NCI-H1092 (cell line): ENCODE results near the gene LRRC37A.
"Not testable (repeated sequence)": the region's sequence is repeated elsewhere in the genome, so short reads cannot be mapped to it uniquely, and the experiment has no call there.

Experiments
- DNase-seq: peaks from one replicate; lab custom pipeline; 2025; lab: John Stamatoyannopoulos, UW

The LRRC37A gene

DNA sequence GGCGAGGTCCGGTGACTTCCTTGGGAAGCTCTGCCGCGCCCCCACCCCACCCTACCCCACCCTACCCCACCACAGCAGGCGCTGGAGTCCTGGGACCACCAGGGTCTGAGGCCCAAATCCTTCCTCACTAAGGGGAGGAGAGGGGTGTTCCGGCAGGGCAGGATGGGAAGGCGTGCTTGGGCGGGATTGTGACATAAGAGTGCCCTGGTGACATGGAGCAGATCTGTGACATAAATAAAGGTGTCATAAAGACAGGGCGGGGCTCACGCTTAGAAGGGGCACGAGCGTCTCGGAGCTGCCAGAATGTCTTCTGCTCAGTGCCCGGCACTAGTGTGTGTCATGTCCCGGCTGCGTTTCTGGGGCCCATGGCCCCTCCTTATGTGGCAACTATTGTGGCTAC, at the start of gene LRRC37A:
Gene LRRC37A, plus strand, starts transcription at position 301 of the 400 bp plus-strand sequence. Its CDS starts 3 bp downstream, at position 304.
- not testable (repeated sequence) for DNase-seq

GRCh38 chr17:46249153-46249552, 45.8 kb upstream of the LRRC37A start:
- not testable (repeated sequence) for DNase-seq

- not testable (repeated sequence) for DNase-seq
These were observed 42.1 kb upstream of the LRRC37A start for GRCh38 chr17:46252804-46253203.

GRCh38 chr17:46253722-46254121, 41.2 kb upstream of the LRRC37A start:
- peak; percentile 19 for DNase-seq

DNA sequence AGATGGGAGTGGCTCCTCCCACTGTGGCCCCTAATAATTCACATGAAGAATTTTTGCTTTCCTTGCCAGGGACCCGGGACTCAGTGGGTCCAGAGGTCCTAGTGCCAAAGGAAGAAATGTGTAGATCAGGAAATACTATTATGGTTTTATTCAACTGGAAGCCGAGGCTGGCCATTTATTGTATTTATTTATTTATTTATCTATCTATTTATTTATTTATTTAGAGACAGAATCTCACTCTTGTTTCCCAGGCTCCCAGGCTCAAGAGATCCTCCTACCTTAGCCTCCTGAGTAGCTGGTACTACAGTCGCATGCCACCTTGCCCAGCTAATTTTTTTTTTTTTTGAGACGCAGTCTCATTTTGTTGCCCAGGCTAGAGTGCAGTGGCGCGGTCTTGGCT, 40.7 kb upstream of the LRRC37A start:
- not testable (repeated sequence) for DNase-seq

DNA sequence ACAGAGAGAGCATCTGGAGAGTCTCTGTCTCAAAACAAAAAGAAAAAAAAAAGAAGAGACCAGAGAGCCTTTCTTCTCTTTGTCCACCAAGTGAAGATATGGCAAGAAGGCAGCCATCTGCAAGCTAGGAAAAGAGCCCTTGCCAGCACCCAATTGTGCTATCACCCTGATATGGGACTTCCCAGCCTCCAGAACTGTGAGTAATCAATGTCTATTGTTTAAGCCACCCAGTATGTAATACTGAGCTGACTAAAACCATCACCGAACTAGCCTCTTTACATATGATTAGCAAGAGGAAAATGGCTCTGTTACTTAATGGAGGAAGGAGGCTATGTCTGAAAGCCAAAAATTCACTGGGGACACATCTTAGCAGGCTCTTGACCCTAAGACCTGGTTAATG, 38.6 kb upstream of the LRRC37A start:
- not testable (repeated sequence) for DNase-seq

DNA sequence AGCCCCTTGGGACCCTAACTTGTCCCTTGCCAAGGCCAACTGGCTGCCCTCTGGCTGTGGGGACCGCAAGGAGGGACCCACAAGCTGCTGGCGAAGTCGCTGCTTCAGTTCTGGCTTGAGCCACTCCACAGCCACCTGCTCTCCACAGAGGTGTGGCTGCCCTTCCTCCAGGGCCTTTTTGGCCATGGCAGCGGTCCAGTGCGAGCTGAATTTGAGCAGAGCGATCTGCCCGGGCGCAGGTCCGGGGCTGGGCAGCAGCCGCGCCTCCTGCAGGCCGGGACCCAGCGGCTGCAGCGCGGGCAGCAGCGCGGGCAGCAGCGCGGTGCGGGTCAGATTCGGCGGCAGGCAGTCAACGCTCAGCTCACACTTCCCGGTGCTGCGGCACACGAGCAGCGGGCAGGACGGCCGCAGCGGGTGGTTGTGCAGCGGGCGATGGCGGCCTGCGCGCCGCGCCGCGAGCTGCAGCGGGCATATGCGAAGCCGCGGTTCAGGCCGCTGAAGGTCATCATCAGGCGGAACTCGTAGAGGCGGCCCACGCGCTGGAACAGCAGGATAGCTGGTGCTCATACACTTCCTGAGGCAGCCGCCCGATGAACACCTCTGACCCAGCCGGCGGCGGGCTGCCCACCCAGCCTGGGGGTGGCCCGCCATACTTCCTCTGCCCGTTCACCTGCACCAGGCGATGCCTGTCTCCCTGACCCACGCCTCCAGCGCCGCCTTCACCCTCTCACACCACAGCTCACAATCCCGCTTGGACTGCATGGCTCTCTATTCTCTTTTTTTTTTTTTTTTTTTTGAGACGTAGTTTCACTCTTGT, 34.9 kb upstream of the LRRC37A start:
- DNase-seq = not testable (repeated sequence)

GRCh38 chr17:46262271-46262670, 32.7 kb upstream of the LRRC37A start:
- DNase-seq = no peak

DNA sequence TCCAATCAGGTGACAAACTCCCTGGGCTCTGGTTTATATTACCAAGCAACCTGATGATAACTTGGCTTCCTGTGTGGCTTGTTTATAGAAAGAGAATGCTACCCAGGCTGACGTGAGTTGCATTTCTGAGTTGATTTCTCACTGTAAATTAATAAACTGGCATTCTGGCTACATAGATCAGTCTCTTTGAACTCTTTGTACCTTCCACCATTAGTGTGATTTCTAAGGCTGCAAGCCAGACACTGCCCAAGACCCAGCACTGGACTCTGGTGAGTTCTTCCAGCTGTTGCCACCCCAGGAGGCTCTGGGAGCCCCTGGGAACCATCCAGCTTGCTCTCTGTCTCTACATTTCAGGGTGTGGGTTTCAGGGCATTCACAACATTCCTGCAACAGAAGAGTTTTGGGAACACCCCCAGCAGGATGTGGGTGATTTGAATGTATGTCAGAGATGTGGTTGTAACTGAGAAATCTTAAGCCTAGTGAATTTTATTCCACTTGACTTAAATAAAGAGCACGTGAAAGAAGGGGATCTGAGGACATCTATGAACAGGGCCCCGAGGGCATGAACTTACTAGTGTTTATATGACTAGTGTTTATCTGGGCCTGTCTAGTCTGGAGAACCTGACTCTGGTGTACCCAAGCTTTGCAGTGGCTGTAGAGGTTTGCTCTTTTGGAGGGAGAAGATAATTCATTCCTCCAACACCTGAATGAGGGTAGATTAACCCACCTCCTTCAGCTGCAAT, 30.3 kb upstream of the LRRC37A start:
- no peak for DNase-seq

DNA sequence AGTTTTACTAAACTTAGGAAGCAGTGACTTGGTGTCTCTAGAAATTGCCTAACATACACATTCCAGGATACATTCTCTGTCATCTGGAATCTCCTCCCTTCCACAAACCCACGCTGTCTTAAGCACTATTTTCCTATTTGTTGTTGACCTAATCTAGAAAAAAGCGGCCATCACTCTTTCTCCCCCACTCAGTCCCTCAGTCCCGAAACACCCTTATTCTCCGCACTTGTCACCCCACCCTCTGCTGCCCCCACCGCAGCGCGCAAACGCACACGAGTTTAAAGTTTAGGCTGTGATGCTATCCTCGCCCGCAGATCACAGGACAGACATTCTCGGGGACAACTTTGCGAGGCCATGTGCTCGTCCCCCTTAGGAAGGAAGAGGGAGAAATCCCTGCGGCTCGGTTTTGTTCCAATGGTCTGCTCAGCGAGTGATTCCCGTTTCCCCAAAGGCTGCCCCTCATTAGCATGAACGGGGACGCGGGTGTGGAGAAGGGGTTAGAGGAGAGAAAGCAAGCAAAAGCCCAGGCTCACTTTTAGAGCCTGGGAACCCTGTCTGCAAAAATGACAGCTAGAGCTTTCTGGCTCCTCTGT, 28.8 kb upstream of the LRRC37A start:
- DNase-seq = not testable (repeated sequence)

- DNase-seq = peak; percentile 85
These were observed 28.0 kb upstream of the LRRC37A start for GRCh38 chr17:46266656-46267544.

DNA sequence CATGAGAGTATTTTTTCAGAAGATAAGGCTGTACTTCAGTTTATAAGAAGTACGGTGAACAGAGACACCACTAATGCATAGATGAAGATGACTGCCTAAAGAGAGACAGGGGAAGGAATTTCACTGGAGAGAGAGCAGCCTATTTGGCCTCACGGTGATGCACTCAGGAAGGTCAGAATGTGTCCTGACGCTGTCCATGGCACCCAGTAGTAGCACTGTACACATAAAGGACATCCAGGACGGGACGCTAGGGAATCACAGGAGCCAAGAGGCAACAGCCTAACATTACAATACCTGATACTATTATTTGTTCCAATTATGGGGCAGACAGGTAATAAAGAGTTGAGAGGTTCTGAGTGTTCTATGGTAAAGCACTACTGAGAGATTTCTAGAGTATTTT, 24.9 kb upstream of the LRRC37A start:
- DNase-seq = peak; percentile 17

DNA sequence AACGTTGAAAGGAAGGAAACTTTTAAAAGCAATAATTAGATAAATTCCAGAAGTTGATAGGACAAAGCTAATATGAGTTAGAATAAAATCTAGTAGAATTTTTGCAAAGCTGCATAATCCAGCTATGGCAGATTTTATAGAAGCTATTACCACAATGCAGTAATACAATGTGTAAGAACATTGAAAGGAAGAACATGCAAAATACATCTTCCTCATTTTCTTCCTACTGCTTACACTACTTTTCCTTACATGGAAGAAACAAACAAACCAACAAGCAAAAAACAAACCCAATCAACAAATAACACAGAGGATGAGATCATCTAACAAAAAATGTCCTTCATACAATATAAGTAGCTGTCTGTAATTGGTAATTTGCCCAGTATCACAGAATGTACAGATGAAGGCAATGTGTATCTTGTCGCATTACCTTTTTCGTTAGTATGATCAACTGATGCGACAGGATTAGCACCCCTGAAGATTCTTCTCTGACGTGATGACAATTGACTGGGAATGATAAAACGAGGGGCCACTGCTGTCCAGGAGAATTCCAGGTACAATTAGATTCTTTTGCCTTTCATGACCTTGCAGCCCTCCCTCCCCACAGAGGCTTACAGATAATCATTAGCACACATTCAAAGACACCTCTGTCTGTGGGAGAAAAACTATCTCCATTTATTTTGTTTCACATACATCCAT, 21.2 kb upstream of the LRRC37A start:
- DNase-seq = no peak

DNA sequence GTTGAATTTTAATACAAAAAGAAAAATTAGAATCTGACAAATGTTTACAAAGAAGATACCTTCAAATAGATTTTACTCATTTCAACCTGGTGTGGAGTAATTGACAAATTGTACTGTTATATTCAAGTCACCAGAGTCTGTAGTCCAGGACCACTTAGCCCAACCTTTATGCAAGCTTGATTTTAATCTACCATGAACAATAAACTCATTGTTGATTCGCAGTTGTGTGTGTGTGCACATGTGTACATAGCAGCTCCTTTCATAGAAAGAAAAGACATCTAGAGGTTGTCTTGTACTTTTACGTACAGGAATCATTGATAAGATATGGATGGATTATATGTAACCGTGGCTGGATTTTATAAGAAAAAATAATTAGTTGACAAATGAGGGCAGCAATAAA, 20.7 kb upstream of the LRRC37A start:
- no peak for DNase-seq

- DNase-seq = not testable (repeated sequence)
These were observed 18.0 kb upstream of the LRRC37A start for GRCh38 chr17:46276728-46277479.

DNA sequence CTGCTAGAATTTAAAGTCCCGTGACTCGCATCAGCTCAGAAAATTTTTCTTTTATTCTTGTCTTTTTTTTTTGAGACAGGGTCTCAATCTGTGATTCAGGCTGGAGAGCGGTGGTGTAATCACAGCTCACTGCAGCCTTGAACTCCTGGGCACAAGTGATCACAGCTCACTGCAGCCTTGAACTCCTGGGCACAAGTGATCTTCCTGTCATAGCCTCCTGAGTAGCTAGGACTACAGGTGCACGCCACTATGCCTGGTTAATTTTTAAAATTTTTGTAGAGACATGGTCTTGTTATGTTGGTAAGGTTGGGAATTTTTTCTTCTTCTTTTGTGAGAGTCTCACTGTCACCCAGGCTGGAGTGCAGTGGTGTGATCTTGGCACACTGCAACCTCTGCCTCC, 13.6 kb upstream of the LRRC37A start:
- not testable (repeated sequence) for DNase-seq

- DNase-seq = not testable (repeated sequence)
These were observed 12.3 kb upstream of the LRRC37A start for GRCh38 chr17:46282635-46283034.

DNA sequence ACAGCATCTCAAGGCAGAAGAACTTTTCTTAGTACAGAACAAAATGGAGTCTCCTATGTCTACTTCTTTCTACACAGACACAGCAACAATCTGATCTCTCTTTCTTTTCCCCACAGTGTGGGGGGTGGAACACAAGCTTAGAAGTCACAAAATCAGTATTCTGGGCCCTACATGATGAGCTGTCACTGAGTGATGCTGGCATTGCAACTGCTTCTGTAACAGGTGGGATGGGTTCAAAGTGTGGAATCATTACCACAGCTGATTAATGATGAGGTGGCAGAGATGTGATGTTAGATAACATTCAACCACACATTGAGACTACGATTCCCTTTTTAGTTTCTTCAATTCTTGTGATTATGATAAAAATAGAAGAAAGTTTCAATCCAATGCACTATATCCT, 10.5 kb upstream of the LRRC37A start:
- not testable (repeated sequence) for DNase-seq

DNA sequence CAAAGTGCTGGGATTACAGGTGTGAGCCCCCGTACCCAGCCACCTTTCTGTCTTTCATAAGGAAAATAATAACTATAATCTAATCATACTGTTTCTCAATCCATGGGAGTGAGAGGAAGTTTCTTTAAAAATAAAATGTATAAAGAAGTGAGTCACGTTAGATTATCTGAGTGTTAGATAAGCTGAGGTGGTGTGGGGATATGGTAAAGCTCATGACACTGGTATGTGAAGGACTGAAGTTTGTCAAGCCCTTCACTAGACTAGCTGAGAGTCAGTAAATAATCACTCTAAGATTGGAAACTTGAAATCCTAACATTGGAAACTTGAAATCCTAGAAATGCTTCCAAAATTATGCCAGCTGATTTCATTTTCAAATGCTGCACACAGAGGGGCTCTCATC, 9.4 kb upstream of the LRRC37A start:
- not testable (repeated sequence) for DNase-seq

DNA sequence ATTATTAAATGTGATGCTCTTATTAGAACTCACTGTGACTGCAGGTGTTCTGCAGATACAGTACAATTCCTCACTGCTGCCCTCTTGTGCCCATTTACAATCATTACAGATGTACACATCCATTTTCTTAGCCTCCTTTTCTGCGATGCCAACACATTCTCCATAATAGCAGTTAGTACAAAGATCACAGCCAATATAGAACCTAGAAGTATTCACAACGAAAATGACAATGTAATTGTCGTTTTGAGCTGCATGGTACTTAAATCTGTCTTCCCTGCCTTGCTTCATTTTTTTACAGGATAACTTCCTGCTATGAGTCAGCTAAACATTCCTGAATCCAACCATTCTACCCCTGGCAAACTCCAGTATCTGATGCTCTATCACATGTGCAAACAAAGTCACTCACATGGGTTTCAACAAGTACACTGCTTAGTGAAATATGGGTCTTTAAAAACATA, 8.1 kb upstream of the LRRC37A start:
- DNase-seq = peak; percentile 46
